Measurements from ENCODE around the gene CXCL5. TPM values are rescaled to one million over a fixed set of nuclear protein-coding genes. Genes with fewer than 3 reads are reported as not detected.

CXCL5 gene
- total and polyA plus RNA-seq, 2 of the 4 experiments (the other 2 are of a cell fraction) = 0.14 TPM; not detected in 1

DNA sequence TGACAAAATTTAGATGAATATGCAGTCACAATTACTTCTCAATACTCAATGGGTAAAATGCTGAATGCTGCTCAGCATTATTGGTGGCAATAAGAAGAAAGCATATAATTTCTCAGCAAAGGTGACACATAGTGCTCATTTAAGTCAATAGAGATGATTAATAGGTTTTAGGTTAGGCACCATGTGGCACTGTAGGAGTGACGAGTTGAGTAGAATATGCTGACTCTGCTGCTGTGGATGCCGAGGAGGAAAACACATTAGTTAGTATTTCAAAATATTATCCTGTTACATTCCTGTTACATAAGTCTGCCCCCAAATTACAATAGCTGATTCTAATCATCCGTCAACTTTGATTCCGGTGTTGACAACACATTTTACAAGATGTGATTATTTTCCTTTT is 13.7 kb upstream of the CXCL5 start:
- no peak overlapping the region for H2AK9ac ChIP-seq (replicated peaks; ENCODE audit: low read depth, low read length, poor library complexity)
- H3K4me2 ChIP-seq (ENCODE audit: low read depth, low read length) = no peak overlapping the region
- intact Hi-C loops (cut with micrococcal nuclease) (no loop called here), in situ Hi-C loops (cut with MboI; ENCODE audit: low sequenced_read_pairs) (no loop called here), dilution Hi-C loops (cut with HindIII; ENCODE audit: low sequenced_read_pairs, unreplicated experiment) (no loop called here)
- no peak overlapping the region for H3K27ac ChIP-seq (ENCODE audit: insufficient read depth, low read length)
- 0 out of 2 replicates have a peak, but pooled peaks cover 2% of the 10 kb centered on the region for H3K27me3 ChIP-seq (ENCODE audit: control insufficient read depth, insufficient read depth, low read length)
- H3K9me1 ChIP-seq (ENCODE audit: insufficient read depth, low read length) = peaks cover 3% of the 10 kb centered on the region; the same call in 1 of the 2 replicates
- BruUV-seq (replicated peaks) = no TSS peak
- no peak overlapping the region for H4K8ac ChIP-seq (ENCODE audit: low read depth in 2 of 2, low read length in 2 of 2)
- no peak for TF ChIP-seq SMC3 (IDR thresholded peaks at IDR 0.05; ENCODE audit: low read depth, low read length)
- no peak for TF ChIP-seq NFE2L2 (IDR thresholded peaks at IDR 0.05; ENCODE audit: low read depth, low read length)
- no peak for TF ChIP-seq BHLHE40 (IDR thresholded peaks at IDR 0.05; ENCODE audit: low read depth, low read length)
- no peak for TF ChIP-seq FOS (IDR thresholded peaks at IDR 0.05; ENCODE audit: low read depth, low read length)
- TF ChIP-seq, protein P1, sequence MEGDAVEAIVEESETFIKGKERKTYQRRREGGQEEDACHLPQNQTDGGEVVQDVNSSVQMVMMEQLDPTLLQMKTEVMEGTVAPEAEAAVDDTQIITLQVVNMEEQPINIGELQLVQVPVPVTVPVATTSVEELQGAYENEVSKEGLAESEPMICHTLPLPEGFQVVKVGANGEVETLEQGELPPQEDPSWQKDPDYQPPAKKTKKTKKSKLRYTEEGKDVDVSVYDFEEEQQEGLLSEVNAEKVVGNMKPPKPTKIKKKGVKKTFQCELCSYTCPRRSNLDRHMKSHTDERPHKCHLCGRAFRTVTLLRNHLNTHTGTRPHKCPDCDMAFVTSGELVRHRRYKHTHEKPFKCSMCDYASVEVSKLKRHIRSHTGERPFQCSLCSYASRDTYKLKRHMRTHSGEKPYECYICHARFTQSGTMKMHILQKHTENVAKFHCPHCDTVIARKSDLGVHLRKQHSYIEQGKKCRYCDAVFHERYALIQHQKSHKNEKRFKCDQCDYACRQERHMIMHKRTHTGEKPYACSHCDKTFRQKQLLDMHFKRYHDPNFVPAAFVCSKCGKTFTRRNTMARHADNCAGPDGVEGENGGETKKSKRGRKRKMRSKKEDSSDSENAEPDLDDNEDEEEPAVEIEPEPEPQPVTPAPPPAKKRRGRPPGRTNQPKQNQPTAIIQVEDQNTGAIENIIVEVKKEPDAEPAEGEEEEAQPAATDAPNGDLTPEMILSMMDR (conservative IDR thresholded peaks at IDR 0.05; ENCODE audit: low read depth, low read length) = no peak
- TF ChIP-seq, protein P2, sequence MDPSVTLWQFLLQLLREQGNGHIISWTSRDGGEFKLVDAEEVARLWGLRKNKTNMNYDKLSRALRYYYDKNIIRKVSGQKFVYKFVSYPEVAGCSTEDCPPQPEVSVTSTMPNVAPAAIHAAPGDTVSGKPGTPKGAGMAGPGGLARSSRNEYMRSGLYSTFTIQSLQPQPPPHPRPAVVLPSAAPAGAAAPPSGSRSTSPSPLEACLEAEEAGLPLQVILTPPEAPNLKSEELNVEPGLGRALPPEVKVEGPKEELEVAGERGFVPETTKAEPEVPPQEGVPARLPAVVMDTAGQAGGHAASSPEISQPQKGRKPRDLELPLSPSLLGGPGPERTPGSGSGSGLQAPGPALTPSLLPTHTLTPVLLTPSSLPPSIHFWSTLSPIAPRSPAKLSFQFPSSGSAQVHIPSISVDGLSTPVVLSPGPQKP (IDR thresholded peaks at IDR 0.05; ENCODE audit: borderline replicate concordance, low read depth, low read length) = no peak
- no peak for TF ChIP-seq CEBPB (IDR thresholded peaks at IDR 0.05; ENCODE audit: low read depth, low read length)
- TF ChIP-seq RAD21 (IDR thresholded peaks at IDR 0.05; ENCODE audit: low read length) = no peak
- TF ChIP-seq, protein P3, sequence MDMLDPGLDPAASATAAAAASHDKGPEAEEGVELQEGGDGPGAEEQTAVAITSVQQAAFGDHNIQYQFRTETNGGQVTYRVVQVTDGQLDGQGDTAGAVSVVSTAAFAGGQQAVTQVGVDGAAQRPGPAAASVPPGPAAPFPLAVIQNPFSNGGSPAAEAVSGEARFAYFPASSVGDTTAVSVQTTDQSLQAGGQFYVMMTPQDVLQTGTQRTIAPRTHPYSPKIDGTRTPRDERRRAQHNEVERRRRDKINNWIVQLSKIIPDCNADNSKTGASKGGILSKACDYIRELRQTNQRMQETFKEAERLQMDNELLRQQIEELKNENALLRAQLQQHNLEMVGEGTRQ (IDR thresholded peaks at IDR 0.05; ENCODE audit: low read depth, low read length) = no peak
- no peak for TF ChIP-seq POLR2A (IDR thresholded peaks at IDR 0.05; ENCODE audit: low read depth, low read length)
- no peak for TF ChIP-seq MAFK (IDR thresholded peaks at IDR 0.05; ENCODE audit: low read depth, low read length)
- no peak for TF ChIP-seq CHD1 (IDR thresholded peaks at IDR 0.05; ENCODE audit: low read depth, low read length)
- TF ChIP-seq MXI1 (IDR thresholded peaks at IDR 0.05; ENCODE audit: borderline replicate concordance, low read depth, low read length) = no peak
- no peak for TF ChIP-seq MAZ (IDR thresholded peaks at IDR 0.05; ENCODE audit: borderline replicate concordance, low read depth, low read length)
- TF ChIP-seq RFX5 (IDR thresholded peaks at IDR 0.05; ENCODE audit: low read depth, low read length) = no peak
- TF ChIP-seq RCOR1 (IDR thresholded peaks at IDR 0.05; ENCODE audit: insufficient replicate concordance, low read length) = no peak
- H2AFZ ChIP-seq (replicated peaks; ENCODE audit: low read length, poor library complexity) = no peak overlapping the region
- no peak overlapping the region for H2BK5ac ChIP-seq (ENCODE audit: low read depth, low read length, poor library complexity, severe bottlenecking)
- no peak overlapping the region for H2AK5ac ChIP-seq (ENCODE audit: low read depth, low read length)
- no peaks in the 10 kb centered on the region for H4K20me1 ChIP-seq (ENCODE audit: insufficient read depth, low read length)
- H2BK15ac ChIP-seq (ENCODE audit: low read depth, low read length) = no peak overlapping the region
- DNase-seq (no peak), ATAC-seq (ENCODE audit: low read depth) (no peak)
- no peak overlapping the region for H3K9ac ChIP-seq (ENCODE audit: low read depth, low read length)
- no peak overlapping the region for H3K18ac ChIP-seq (ENCODE audit: low read depth, low read length)
- H3K9me3 ChIP-seq (ENCODE audit: control insufficient read depth, insufficient read depth, low read length) = no peaks in the 10 kb centered on the region; the same call in 1 of the 2 replicates
- POLR2A ChIA-PET (ENCODE audit: unreplicated experiment) = no interaction called here
- H2BK20ac ChIP-seq (ENCODE audit: low read depth, low read length) = no peak overlapping the region
- no peak overlapping the region for H3K23ac ChIP-seq (ENCODE audit: low read depth, low read length)
- H3K4me3 ChIP-seq (ENCODE audit: insufficient read depth, low read depth, low read length) = no peak overlapping the region
- H3K14ac ChIP-seq (replicated peaks; ENCODE audit: low read depth, low read length) = no peak overlapping the region
- H4K91ac ChIP-seq (ENCODE audit: insufficient read depth, low read depth, low read length) = no peak overlapping the region
- WGBS, 2 experiments (ENCODE audit: extremely low coverage in 2 of 2, insufficient read length in 1 of 2) = no CpG with 5 or more reads among the region's 4 CpGs
- no peak overlapping the region for H3K56ac ChIP-seq (ENCODE audit: extremely low read depth, insufficient read depth, low read length)
- H2BK120ac ChIP-seq (ENCODE audit: low read depth, low read length) = no peak overlapping the region
- H3K36me3 ChIP-seq (ENCODE audit: control insufficient read depth, insufficient read depth, low read length) = no peaks in the 10 kb centered on the region
- no peaks in the 10 kb centered on the region for H3K79me1 ChIP-seq (ENCODE audit: low read depth in 1 of 2, low read length in 2 of 2)
- peaks cover 4% of the 10 kb centered on the region for H3K4me1 ChIP-seq (ENCODE audit: control insufficient read depth, insufficient read depth, low read length)
- CTCF ChIA-PET = no interaction called here
- no peak overlapping the region for H3K4ac ChIP-seq (ENCODE audit: low read depth, low read length)
- no peak overlapping the region for H4K5ac ChIP-seq (ENCODE audit: low read depth, low read length)
